SK-N-DZ (cell line): Measurements from ENCODE around the gene NDUFC2.
"Not testable (repeated sequence)": the region's sequence is repeated elsewhere in the genome, so short reads cannot be mapped to it uniquely, and the experiment has no call there.

Experiments
- DNase-seq: peaks from one replicate; pipeline ENCODE4 v3.0.0-alpha.2; 2015; ENCODE audit warnings: low spot score

NDUFC2 gene

DNA sequence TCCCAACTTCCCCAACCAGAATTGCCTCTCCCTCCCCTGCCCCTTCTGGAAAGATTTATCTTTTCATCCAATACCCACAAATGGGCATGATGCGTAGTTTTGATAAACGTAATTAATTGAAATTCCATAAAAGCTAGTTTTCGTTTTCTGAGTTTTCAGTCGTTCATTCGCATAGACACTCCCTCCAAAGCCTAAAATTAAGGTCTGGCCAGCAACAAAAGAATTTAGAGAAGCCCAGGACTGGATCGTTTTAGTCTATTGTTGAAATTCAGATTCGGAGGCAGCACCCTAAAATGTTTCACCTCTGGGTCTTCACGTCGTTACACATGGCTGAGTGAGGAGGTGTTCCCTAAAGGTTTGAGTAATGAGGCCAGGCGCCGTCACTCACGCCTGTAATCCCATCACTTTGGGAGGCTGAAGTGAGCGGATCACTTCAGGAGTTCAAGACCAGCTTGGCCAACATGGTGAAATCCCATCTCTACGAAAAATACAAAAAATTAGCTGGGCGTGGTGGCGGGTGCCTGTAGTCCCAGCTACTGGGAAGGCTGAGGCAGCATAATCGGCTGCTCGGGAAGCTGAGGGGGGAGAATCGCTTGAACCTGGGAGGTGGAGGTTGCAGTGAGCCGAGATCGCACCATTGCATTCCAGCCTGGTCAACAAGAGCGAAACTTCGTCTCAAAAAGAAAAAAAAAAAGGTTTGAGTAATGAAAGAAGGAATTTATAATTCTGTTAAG lies 589 bp upstream of the NDUFC2 start:
- no peak for DNase-seq

GRCh38 chr11:78078218-78079167 lies 1.2 kb downstream of the NDUFC2 start:
- DNase-seq: no peak

DNA sequence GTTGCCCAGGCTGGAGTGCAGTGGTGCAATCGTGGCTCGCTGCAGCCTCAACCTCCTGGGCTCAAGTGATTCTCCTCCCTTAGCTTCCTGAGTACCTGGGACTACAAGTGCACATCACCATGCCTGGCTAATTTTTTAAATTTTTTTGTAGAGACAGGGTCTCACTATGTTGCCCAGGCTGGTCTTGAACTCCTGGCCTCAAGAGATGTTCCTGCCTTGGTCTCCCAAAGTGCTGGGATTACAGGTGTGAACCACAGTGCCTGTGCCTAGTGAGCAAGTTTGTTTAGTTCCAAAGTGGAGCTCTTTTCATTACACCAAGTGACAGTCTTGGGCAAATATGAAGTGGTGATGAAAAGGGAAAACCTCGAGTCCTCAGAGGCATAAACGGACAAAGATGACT lies 2.1 kb downstream of the NDUFC2 start:
- DNase-seq: not testable (repeated sequence)

GRCh38 chr11:78076733-78077403 lies 2.8 kb downstream of the NDUFC2 start:
- DNase-seq: no peak

DNA sequence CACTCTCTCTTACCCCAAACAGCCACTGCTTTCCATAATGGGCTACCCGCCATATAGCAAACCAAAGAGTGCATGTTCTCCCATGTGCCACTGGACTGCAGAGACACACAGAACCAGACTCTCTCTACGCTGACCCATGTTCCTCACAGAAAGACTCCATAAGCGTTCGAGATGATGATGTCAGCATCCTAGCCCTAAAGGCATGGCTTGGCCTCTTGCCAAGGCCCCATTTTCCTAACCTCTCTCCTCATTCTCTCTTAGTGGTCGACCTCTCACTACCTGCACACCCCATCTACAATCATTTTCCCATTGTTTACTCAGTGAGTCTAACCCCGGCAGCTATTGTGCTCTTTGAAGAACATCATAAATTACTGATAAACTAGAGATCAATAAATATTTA lies 4.9 kb downstream of the NDUFC2 start:
- no peak for DNase-seq

GRCh38 chr11:78072455-78072854 lies 7.2 kb downstream of the NDUFC2 start:
- DNase-seq: no peak

DNA sequence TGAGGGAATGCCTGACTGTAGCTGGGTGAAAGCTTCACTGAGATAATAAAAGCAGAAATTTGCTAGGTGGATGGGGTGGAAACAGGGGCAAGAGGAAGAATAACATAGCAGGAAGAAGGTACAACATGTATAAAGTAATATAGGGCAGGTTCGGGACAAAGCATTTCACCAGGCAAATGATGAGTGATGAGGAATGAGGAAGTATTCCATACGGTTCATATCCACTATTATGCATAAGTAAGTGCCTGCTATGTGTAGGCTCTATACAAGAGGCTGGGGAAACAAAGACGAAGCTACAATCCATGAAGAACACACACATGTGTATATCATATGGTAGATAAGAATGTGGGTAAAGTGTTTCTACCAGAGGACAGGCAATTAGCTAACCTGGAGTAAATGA lies 7.9 kb downstream of the NDUFC2 start:
- DNase-seq: no peak

- DNase-seq: no peak
Observed at GRCh38 chr11:78070621-78071020, 9.0 kb downstream of the NDUFC2 start.

GRCh38 chr11:78069465-78069864 lies 10.2 kb downstream of the NDUFC2 start:
- DNase-seq: no peak

GRCh38 chr11:78067704-78068103 lies 12.0 kb downstream of the NDUFC2 start:
- DNase-seq: no peak

- DNase-seq: no peak
Observed at GRCh38 chr11:78066471-78066870, 13.2 kb downstream of the NDUFC2 start.

DNA sequence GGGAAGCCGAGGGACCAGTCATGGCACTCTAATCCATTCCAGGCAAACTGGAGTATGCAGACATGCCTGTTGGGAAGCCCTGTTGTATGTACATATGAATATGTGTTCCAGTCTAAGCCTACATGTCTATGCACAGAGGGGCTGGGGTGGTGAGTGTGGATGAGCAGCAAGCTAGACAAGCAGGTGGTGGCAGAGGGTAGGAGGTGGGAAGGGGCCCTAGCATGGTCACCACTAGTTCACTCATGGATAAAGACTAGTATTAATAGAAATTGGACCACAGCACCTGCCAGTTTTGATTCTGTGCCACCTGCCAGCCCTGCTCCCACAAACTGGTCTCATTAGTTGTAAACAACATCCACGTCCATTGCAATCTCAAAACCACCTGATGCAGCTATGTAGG lies 14.5 kb downstream of the NDUFC2 start:
- DNase-seq: no peak

GRCh38 chr11:78063440-78064181 lies 16.1 kb downstream of the NDUFC2 start, which contains the start of gene THRSP:
Gene THRSP (plus strand): TSS chr11:78063861. CDS start chr11:78063882, 21 bp downstream.
- no peak for DNase-seq

GRCh38 chr11:78062671-78063070 lies 17.0 kb downstream of the NDUFC2 start:
- DNase-seq: no peak

GRCh38 chr11:78061921-78062311 lies 17.7 kb downstream of the NDUFC2 start:
- no peak for DNase-seq

GRCh38 chr11:78061088-78061920 lies 18.4 kb downstream of the NDUFC2 start:
- no peak for DNase-seq

GRCh38 chr11:78060533-78060932 lies 19.1 kb downstream of the NDUFC2 start:
- DNase-seq: no peak

DNA sequence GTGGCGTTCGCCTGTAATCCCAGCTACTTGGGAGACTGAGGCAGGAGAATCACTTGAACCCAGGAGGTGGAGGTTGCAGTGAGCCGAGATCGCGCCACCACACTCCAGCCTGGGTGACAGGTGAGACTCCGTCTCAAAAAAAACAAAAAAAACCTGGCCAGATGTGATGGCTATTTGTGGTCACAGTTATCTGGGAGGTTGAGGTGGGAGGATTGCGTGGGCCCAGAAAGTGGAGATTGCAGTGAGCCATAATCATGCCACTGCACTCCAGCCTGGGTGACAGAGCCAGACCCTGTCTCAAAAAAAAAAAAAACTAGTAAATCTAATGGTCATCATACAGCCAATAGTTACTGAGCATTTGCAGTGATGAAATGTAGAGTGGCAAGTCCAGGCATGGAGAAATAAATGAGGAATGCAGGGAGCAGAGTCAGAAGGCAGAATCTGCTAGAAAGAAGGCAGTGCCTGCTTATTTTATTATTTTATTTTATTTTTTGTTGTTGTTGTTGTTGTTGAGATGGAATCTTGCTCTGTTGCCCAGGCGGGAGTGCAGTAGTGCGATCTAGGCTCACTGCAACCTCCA lies 19.8 kb downstream of the NDUFC2 start:
- not testable (repeated sequence) for DNase-seq

- DNase-seq: no peak
Observed at GRCh38 chr11:78057462-78058055, 22.1 kb downstream of the NDUFC2 start.

GRCh38 chr11:78056093-78056492 lies 23.6 kb downstream of the NDUFC2 start:
- no peak for DNase-seq
